LNCAP (cell line): ENCODE results near the gene GTF3A.

Experiments
- CTCF ChIP-seq: fragments of 450-650 bp; IDR thresholded peaks from 2 replicates; pipeline ENCODE4 v1.5.1; 2017; ENCODE audit warnings: mild to moderate bottlenecking

GTF3A gene

GRCh38 chr13:27437126-27437525, 12.7 kb downstream of the GTF3A start:
- TF ChIP-seq CTCF = no peak

- no peak for TF ChIP-seq CTCF
Observed at GRCh38 chr13:27440408-27440807, 16.0 kb downstream of the GTF3A start.

GRCh38 chr13:27442071-27442647, 17.7 kb downstream of the GTF3A start:
- TF ChIP-seq CTCF = no peak

GRCh38 chr13:27442797-27443196, 18.4 kb downstream of the GTF3A start:
- no peak for TF ChIP-seq CTCF

- TF ChIP-seq CTCF = no peak
Observed at GRCh38 chr13:27446986-27447583, 22.7 kb downstream of the GTF3A start.

- no peak for TF ChIP-seq CTCF
Observed at GRCh38 chr13:27448308-27448707, 23.9 kb downstream of the GTF3A start.

- TF ChIP-seq CTCF = no peak
Observed at GRCh38 chr13:27449081-27449603, 24.7 kb downstream of the GTF3A start.
